Measurements from ENCODE around the gene KLHL22.
"Not testable (repeated sequence)": the region's sequence is repeated elsewhere in the genome, so short reads cannot be mapped to it uniquely, and the experiment has no call there.

The KLHL22 gene

DNA sequence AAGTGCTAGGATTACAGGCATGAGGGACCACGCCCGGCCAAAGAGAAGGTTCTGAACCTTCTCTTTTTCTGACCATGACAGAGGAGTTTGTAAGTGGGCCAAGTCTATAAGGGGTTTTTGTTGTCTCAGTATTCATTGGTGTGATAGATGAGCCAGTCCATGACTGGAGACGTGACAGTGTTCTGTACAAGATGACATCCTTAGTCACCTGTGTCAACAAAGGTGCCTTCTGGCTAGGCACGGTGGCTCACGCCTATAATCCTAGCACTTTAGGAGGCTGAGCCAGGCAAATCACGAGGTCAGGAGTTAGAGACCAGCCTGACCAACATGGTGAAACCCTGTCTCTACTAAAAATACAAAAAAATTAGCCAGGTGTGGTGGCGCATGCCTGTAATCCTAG lies 4.2 kb upstream of the KLHL22 start:
- DNase-seq, result no peak

DNA sequence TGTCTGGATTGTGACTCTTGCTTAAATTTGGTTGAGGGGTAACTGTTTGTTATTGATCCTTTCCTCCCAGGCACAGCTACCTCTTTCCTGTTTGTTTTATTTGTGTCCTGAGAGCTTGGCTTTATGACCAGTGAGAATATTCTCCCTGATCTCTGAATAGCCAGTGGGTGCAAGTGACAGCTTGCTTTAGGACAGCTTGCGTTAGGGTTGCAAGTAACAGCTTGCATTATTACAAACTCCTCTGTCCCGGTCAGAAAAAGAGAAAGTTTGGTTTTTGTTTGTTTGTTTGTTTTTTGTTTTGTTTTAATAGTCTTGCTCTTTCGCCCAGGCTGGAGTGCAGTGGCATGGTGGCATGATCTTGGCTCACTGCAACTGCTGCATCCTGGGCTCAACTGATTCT lies 3.3 kb upstream of the KLHL22 start:
- no peak for DNase-seq

GRCh38 chr22:20497426-20497825 lies 1.8 kb upstream of the KLHL22 start:
- no peak for DNase-seq

DNA sequence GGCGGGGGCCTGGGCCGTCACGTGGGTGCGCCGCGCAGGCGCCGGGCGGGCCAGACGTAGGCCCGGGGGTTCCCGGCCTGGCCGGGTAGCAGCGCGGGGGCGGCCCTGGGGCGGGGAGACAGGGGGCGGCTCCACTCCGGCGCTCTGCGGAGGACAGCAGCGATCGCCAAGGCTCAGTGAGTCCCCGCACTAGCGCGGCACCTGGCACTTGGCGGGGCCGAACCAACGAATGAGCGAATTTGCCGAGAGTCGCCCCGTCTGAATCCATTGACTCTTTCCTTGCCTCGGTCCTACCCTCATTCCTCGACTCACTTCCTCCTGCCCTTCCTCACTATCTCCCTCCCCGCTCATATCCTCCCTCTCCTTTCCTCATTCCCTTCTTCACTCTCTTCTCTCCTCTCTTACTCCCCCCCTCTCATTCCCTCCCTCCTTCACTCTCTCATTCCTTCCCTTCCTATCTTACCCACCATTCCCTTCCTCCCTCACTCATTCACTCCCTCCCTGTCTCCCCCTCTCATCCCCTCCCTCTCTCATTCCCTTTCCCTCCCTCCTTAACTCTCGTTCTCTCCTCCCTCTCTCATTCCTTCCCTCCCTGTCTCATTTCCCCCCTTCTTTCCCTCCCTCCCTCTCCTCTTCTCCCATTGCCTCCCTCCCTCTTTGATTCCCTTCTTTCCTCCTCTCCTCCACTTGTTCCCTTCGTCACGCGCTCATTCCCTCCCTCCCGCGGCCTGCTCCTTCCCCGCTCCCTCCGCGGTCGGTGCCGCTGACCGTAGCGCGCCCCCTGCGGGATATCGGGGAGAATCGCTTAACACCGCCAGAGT lies 476 bp upstream of the KLHL22 start:
- DNase-seq, result peak; percentile 86

- DNase-seq, result no peak
Measured at GRCh38 chr22:20491346-20491745, 4.2 kb downstream of the KLHL22 start.

GRCh38 chr22:20490941-20491307 lies 4.7 kb downstream of the KLHL22 start:
- no peak for DNase-seq

- DNase-seq, result no peak
Measured at GRCh38 chr22:20490183-20490940, 5.2 kb downstream of the KLHL22 start.

GRCh38 chr22:20488946-20489345 lies 6.6 kb downstream of the KLHL22 start:
- no peak for DNase-seq

DNA sequence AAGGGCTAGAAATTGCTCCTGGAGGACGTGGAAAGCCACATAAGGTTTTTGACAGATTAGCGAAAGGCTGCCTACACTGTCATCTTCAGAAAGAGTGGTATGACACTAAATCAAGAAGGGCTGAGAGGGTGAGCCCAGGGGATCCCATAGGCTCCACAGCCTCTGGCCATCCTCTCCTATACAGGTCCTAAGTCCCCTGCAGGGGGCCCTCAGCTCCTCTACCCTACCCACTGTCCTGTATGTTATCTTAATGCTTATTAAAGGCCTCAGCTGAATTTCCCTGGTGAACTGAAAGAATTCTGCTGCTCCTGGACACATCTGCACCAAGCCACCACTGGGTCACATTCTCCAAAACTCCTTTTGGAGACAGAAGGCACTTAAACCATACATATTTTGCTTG lies 7.9 kb downstream of the KLHL22 start:
- DNase-seq, result no peak

DNA sequence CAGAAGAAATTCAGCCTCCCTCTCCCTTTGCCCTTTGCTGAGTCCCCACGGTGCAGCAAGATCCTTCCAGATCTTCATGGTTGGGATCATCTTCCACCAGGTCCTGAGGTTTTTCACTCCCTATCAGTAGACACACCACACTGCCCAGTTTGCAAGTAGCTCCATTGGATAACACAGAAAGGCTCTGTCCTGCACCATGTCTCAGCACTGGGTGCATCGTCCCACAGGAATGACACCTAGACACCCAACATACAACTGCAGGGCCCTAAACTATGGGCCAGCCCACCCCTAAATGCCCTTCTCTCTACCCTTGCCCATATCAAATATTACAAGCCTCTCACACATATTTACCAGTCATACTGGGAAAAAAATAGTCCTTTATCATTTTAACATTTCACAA lies 9.4 kb downstream of the KLHL22 start:
- DNase-seq, result no peak

DNA sequence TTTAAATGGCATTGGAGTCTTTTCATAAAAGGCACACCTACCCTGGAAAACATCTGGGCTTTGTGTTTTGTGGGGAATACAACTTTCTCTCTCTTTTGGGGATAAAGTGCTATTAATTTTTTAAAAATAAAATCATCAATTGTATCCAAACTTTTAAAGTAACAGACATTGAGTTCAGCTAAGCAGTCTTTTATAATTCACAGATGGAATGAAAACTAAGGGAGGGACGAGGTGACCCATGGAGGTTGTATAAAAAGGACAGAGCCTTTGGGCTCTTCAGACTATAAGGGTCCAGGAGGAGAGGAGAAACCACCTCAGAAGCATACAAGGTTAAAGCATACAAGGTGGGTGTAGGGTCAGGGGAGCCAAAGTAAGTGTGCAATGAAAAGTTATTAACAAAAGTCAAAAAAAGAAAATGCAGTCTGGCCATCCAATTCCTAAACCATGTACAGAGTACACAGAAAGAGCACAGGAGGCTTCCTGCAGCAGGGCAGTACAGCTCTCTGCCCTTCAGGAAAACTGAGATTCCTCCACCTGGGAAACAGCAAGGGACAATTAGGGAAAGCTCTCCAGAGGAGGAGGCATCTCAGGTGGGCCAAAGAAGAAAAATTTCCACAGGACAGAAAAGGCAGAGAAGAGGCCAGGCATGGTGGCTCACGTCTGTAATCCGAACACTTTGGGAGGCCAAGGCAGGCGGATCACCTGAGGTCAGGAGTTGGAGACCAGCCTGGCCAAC lies 10.5 kb downstream of the KLHL22 start:
- no peak for DNase-seq

GRCh38 chr22:20483771-20484170 lies 11.8 kb downstream of the KLHL22 start:
- no peak for DNase-seq

DNA sequence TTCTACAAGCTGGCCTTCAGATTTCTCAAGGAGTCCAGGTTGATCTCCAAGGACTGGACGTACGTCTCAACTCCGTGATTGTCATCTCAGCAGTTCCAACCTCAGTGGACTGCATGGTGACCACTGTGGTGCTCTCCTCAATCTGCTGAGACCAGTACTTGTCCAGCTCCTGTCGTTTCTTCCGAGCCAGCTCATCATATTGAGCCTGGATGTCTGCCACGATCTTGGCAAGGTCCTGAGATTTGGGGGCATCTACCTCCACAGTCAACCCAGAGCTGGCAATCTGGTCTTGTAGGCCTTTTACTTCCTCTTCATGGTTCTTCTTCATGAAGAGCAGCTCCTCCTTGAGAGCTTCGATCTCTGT lies 12.5 kb downstream of the KLHL22 start:
- not testable (repeated sequence) for DNase-seq

DNA sequence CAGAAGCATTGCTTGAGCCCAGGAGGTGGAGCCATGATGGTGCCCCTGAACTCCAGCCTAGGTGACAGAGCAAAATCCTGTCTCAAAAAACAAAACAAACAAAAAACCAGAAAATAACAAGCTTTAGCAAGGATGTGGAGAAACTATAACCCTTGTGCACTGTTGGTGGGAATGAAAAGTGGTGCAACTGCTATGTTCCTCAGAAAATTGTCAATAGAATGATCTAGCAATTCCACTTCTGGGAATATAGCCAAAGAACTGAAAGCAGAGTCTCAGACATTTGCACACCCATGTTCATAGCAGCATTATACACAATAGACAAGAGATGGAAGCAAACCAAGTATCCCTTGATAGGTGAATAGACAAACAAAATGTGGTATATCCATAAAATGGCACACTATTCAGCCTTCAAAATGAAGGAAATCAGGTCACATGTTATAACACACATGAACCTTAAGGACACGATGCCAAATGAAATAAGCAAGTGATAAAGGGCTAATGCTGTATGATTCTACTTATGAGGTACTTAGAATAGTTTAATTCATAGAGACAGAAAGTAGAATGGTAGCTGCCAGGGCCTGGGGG lies 15.9 kb downstream of the KLHL22 start:
- no peak for DNase-seq

DNA sequence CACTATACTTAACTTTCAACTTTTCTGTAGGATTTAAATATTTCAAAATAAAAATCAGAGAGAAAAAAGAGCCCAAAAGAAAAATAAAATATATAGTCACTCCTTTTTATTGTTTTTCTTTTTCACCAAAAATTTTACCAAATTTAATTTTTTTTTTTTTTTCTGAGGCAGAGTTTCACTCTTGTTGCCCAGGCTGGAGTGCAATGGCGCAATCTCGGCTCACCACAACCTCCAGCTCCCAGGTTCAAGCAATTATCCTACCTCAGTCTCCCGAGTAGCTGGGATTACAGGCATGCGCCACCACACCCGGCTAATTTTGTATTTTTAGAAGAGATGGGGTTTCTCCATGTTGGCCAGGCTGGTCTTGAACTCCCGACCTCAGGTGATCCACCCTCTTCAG lies 17.5 kb downstream of the KLHL22 start:
- not testable (repeated sequence) for DNase-seq

GRCh38 chr22:20475569-20475968 lies 20.0 kb downstream of the KLHL22 start:
- not testable (repeated sequence) for DNase-seq

DNA sequence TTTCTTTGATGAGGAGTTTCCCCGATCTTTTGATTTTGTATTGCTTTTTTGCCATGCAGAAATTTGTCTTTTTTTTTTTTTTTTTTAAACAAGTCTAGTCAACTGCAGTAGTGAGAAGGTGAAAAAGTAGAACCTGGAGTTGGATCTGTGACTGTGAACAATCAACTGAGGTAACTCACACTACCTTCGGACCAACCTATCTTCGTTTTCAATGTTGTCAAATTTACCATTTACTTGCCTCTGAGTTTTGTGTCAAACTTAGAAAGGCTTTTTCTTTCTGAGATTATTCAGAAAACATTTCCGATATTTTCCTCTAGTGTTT lies 20.5 kb downstream of the KLHL22 start:
- no peak for DNase-seq

DNA sequence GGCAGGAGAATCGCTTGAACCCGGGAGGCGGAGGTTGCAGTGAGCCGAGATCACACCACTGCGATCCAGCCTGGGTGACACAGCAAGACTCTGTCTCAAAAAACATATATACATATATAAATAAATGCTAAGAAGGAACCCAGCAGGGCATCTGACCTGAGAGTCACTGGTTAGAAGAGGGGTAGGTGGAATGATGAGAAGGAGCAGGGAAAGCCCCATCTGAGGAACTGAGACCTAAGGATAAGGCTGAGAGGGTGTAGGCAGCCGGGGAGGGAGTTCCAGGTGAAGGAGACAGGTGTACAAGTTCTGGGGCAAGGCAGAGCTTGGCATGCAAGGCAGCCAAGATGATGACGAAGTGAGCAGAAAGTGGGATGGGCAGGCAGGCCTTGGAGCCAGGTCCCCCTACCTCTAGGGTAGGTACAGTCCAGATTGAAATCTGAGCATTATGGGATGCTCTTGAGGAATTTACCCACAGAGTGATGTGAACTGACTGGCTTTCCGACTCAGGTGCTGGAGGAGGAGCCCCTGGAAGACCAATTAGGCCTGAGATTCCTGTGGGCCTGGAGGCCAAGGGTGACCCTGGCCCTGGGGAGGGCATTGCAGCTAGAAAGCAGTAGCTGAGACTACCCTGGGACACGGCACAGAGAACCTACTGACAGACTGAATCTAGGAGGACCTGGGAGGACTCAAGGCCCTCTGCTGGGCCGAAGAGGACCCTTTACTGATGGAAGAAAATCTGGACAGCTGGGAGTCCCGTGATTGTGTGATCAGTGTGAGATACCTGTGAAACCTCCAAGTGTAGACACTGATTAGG lies 22.8 kb downstream of the KLHL22 start:
- DNase-seq, result no peak

- no peak for DNase-seq
Measured at GRCh38 chr22:20471126-20471833, 24.3 kb downstream of the KLHL22 start.

DNA sequence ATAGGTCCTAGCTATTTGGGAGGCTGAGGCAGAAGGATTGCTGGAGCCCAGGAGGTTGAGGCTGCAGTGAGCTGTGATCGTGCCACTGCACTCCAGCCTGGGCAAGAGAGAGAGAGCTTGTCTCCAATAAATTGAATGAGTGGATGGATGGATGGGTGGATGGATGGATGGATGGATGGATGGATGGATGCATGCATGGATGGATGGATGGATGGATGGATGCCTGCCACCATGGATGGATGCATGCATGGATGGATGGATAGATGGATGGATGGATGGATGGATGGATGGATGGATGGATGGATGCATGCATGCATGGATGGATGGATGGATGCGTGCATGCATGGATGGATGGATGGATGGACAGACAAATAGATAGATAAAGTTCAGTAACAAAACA lies 25.1 kb downstream of the KLHL22 start:
- not testable (repeated sequence) for DNase-seq

GRCh38 chr22:20469110-20469868 lies 26.3 kb downstream of the KLHL22 start:
- DNase-seq, result no peak

Data from activated CD4-positive, alpha-beta T cell treated with anti-CD3 and anti-CD28 coated beads for 1 hour (primary cell).